HG03060 (cell line): ENCODE data around the gene UGCG.

Source experiments
- ATAC-seq: cut with Tn5 transposase; IDR thresholded peaks from one replicate; pipeline ENCODE4 v1.9.1; 2021; ENCODE audit warnings: low read depth, moderate number of reproducible peaks; ENCODE audit not compliant: unreplicated experiment

The UGCG gene

DNA sequence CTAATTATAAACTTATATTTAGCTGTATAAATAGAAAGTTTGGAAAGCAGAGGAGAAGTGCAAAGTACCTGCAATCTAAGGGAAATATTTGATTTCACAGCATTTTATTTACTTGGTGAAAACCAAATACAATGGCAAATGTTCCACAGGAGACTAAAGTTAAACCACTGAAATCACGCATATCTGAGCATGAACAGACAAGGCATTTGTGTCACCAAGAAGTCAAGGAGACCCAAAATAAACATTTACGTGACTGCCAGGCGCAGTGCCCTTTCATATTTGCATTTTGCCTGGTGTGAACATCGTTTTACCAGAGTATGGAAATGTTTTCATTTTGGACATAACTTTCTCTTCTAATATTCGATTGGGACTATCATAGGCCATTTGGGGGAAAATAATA, 20.6 kb downstream of the UGCG start:
- ATAC-seq: no peak

GRCh38 chr9:111917980-111918379, 21.4 kb downstream of the UGCG start:
- ATAC-seq: no peak

DNA sequence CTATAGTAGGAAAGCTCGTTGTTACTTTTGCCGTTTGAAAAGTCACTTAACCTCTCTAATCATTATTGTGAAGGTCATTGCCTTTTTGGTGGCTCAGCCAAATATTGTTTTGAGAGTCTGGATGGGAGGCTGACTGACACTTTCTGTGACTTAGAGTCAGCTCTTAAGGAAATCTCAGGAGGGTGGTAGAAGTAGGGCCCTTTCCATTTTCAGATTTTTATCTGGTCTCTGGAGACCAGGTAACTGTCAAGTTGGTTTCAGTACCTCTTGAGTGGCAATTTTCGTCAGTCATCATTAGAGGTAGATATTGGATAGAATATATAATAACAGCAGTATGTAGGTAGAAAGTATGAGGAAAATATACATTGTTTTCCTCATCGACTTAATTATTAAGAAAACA, 23.3 kb downstream of the UGCG start:
- ATAC-seq: no peak

DNA sequence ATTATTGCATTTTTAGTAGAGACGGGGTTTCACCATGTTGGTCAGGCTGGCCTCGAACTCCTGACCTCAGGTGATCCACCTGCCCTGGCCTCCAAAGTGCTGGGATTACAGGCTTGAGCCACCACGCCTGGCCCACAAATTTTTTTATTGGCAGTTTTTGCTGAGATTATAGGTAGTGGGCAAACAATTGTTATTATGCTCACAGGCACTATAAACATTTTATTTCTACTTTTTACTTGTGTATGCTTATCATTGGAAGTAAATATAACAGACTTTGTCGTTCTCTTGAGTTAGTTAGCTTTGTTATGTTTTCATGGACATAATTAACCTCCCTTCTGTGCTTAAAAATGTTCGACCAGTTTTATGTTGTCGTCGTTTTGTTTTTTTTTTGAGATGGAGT, 23.9 kb downstream of the UGCG start:
- no peak for ATAC-seq

DNA sequence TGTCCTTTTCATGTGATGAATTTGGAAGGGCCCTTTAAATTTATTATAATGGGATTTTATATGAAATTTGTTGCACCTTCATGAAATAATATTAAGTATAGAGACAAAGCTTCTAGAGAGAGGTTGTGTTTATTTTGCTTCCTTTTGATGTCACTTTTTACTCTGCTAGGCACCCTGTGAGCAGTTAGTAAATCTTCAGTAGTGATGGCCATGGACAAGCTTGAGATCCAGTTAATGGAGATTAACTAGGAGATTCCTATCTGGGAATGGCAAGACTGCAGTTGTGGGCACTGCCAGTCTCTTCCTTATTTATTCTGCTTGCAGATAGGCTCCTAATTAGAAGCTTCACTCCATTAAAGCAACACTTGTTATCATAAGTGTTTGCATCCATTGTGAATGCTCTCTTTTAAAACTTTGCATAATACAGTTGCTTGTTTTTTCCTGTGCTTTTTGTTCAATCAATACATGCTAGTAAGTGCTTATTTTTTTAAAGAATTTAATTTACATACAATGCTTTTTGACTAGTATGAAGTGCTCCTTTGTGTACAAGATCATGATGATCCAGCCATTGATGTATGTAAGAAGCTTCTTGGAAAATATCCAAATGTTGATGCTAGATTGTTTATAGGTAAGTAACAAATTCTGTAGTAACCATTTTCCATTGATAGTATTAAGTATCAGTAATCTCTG, 25.9 kb downstream of the UGCG start:
- no peak for ATAC-seq

- no peak for ATAC-seq
These were observed 27.7 kb downstream of the UGCG start for GRCh38 chr9:111924281-111924680.

DNA sequence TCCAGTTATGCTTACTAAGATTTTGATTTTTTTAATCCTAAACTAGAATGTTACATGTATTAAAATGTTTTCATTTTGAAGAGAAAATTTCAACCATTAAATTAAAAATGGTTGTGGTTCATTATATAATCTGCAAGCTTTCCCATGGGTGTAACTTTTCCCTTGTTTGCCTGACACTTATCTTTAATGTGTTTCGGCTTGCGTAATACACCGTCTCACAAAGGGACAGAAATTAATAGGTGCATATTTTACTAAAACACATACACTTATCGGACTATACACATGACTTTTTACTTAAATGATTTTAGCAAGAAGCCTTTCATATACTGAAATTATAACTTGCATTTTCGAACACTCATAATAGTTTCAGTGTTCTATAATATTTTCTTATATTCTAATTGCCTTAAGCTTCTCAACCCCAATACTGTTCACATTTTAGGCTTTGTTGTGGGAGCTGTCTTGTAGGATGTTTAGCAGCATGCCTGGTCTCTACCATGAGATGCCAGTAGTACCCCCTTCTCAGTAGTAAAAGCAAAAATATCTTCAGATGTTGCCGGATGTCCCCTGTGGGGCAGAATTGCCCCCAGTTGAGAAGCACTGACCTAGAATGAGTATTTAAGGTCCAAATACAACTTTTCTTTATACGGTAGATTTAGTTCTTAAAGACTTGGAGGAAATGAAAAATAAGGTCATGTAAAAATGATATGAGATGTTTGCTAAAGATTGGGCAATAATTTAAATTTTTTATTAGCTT, 28.6 kb downstream of the UGCG start:
- ATAC-seq: no peak

DNA sequence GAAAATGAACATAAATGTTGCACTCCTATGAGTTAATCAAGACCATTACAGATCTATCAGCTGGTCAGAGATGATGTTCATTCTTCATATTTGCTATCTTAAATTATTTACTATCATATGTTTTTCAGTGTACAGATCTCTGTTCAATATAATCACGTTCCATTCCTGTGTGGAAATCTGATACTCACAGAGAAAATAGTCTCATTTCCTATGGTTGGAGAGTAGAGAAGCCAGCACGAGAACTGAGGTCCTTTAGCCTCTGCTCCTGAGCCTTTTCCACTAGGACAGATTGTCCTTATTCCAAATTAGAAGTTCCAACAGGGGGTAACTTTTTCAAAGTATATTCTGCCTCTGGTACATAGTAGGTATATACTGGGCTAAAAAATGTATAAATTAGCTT, 29.2 kb downstream of the UGCG start:
- ATAC-seq: no peak

DNA sequence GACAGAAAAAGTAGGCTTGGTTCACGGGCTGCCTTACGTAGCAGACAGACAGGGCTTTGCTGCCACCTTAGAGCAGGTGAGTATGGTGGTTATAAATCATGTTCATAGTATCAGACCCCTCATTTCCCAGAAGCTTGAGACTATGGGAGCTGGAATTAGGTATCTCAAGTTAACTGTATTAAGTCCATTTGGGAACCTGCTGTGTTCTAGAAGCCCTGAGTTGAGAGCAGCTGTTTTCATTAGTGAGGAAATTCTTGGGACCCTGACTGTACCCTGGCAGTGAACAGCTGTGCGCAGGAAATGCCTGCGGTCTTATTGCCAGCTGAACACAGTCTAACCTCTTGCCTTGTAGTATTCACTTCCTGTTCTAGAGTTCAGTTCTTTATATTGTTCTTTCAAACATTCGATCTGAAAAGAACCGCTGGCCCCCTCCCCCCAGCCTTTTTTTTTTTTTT, 29.8 kb downstream of the UGCG start:
- ATAC-seq: peak; percentile 95

- ATAC-seq: no peak
These were observed 31.7 kb downstream of the UGCG start for GRCh38 chr9:111928359-111928720.

GRCh38 chr9:111934747-111935146, 38.1 kb downstream of the UGCG start:
- ATAC-seq: no peak

GRCh38 chr9:111936391-111936790, 39.8 kb downstream of the UGCG start:
- ATAC-seq: no peak

DNA sequence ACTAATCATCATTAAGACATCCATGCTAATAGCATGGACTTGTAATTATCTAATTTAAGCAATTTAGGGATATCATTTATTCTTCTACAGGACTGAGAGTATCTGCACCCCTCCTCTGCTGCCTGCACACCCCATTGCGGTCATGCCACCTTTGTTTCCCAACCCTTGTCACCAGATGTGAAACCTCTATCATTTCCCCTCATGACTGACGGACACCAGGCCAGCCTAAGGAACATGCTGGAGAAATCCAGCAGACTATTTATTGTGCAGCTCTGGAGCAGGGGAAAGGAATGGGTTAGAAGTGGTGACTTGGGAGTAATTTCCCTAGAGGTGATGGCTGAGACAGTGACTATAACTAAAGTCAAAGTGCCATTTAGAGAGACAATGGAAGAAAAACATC, 40.7 kb downstream of the UGCG start:
- no peak for ATAC-seq

GRCh38 chr9:111937781-111938426, 41.3 kb downstream of the UGCG start:
- ATAC-seq: peak; percentile 46

- ATAC-seq: no peak
These were observed 41.8 kb downstream of the UGCG start for GRCh38 chr9:111938427-111938800.

DNA sequence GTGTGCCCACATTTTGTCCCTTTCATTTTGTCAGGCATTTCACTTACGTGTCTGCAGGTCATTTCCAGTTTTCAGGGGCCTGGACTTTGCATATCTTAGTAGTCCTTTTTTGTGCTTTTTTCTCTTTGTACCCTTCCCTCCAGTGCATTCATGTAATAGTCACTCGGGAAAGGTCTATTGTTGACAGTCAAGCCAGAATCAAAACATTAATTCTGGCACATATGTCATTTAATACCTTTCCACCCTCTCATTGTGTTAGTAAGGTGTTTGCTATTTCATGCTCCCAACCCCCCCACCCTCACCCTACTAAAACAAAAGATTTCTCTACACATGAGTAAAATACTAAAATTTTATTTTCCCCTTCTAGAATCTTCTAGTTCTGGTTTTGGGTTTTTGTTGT, 42.7 kb downstream of the UGCG start:
- ATAC-seq: no peak

- ATAC-seq: no peak
These were observed 44.1 kb downstream of the UGCG start for GRCh38 chr9:111940697-111941096.

- ATAC-seq: no peak
These were observed 46.6 kb downstream of the UGCG start for GRCh38 chr9:111943200-111943599.

DNA sequence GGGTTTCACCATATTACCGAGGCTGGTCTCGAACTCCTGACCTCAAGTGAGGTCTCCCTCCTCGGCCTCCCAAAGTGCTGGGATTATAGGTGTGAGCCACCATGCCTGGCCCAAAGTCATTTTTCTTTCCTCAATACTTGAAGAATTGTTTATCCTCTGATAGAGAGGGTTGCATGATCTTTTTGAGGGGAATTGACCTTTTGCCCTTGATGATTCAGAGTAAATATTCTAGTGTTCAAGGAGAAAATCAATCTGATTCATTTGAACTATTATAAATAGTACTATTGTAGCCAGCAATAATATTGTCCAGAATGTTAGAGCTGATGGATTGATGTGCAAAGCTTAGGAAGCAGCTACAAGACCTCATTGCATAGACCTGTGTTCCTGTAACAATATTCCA, 47.1 kb downstream of the UGCG start:
- no peak for ATAC-seq

DNA sequence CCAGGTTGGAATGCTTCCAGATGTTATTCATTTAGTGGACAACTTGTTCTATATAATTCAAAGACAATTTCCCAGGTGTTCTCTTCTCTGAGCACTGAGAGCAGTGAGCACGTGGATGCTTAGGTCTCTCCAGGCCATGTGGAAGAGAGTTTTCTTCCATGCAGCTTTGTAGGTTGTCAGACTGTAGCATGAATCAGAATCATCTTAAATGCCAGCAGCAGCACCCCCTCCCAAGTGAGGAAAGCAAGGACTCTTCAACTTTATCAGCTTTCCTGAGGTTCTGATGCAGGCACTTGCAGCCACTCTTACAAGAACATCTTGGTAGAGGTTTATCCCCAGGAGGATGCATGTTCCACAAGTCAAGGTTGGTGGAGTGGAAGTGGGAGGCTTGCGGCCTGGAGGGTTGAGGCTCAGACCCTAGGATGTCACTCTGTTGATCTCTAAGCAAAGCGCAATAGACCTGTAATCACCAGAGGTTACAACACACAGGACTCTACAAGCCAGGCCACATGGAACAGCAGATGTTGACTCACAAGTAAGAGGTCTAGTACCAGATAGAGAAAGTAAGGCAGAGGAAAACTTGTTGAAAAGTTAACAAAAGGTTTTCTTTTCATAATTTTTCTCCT, 47.7 kb downstream of the UGCG start:
- ATAC-seq: no peak

DNA sequence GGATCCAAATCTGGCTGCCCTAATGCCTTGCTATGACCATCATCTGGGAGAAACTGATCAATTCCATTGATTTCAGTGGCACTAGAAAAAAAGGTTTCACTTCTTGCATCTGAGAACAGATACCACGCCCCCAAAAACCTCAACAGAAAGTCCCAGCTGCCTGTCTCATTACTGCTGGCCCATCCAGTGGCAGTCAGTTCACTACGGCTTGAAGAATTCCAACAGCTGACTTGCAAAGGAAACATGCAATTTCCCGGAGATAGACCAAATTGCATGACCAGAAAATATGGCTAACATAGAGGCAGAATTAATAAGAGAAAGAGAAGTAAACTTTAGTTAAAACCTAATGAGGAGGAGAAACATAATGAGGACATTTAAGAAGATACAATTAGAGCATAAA, 48.6 kb downstream of the UGCG start:
- peak; percentile 68 for ATAC-seq
